NCI-H460 (cell line): ENCODE results near the gene PRRC2B. TPM values are rescaled to one million over a fixed set of nuclear protein-coding genes. Genes with fewer than 3 reads are reported as not detected.
A peak's percentile ranks its signal among the peaks of the same experiment; 100 is the strongest.
"Not testable (repeated sequence)": the region's sequence is repeated elsewhere in the genome, so short reads cannot be mapped to it uniquely, and the experiment has no call there.

Source experiments
- DNase-seq: peaks from one replicate; pipeline ENCODE4 v3.0.0-alpha.2; 2016; ENCODE audit warnings: low read depth; ENCODE audit errors: extremely low read depth
- total RNA-seq: library from RNA; depleted of rRNA; stranded (reverse); fragments of >200 nt; shearing (Covaris generic); gene quantifications from 2 replicates; pipeline ENCODE4 v1.2.3, GENCODE V29; 2014

The PRRC2B gene
- total RNA-seq, 1 experiment from 2014 or later = 77.5 TPM

DNA sequence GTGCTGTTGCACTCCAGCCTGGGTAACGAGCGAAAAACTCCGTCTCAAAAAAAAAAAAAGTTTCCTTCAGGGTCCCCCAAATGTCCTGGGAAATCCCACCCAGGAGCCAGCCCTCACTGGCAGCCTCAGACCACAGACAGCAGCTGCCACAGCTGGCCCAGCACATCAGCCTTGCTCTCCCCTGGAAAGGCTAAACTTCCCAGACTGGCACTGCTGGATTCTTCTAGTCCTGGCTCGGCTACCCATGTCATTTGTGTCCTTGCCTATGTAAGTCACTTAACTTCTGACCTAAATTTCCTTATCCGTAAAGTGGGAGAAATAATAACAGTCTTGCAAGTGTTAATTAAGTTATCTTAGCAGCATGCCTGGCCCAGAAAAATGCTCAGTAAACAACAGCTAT, 8.6 kb upstream of the PRRC2B start:
- no peak for DNase-seq

DNA sequence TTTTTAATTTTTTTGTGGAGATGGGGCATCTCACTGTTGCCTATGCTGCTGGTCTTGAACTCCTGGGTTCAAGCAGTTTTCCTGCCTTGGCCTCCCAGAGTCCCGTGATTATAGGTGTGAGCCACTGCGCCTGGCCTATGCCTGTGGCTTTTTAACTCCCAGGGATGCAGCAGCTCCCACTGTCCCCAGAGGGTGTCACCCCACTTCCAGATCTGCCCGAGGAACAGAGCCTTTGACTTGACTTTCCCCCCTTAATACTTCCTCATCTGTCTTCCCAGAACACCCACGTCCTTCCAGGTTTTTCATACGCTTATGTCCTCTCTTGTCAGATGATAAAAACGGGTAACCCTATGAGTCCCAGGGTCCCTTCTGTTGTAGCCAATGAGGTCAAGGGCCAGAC, 7.6 kb upstream of the PRRC2B start:
- no peak for DNase-seq

DNA sequence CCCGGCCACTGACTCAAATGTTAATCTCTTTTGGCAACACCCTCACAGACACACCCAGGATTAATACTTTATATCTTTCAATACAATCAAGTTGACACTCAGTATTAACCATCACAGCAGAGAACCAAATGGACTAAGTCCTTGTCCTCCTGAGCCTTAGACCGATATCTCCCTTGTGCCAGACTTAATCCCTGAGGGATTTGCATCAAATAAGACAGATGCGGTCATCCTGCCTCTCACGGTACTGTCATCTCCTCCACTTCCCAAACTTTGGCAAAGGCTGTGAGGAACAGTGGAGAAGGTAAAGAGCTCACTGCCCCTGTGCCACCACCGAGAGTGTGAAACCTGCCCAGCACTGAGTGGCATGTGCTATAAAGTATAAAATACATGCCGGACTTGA, 6.5 kb upstream of the PRRC2B start:
- no peak for DNase-seq

DNA sequence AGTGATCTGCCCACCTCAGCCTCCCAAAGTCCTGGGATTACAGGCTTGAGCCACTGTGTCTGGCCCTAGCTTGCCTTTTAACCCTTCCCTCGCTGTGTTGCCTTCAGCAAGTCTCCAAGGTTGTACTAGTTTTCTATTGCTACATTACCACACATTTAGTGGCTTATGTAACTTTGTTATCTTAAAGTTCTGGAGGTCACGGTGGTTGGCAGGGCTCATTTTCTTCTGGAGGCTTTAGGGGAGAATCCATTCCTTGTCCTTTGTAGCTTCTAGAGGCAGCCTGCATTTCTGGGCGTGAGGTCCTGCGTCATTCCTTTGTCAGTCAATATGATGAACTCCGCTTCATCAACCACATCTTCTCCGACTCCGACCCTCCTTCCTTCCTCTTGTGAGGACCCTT, 2.9 kb upstream of the PRRC2B start:
- no peak for DNase-seq

DNA sequence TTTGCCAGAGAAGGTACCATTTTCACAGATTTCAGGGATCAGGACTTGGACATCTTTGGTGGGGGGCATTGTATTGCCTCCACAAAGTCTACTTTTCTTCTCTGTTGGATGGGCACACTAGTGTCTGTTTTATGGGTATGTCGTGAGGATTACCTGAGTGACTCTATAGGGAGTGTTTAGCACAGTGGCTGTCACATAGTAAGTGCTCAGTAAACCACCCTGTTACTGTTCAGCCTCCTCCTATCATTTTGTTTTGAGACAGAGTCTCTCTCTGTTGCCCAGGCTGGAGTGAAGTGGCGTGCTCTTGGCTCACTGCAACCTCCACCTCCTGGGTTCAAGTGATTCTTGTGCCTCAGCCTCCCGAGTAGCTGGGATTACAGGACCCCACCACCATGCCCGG, 2.4 kb upstream of the PRRC2B start:
- DNase-seq = no peak

DNA sequence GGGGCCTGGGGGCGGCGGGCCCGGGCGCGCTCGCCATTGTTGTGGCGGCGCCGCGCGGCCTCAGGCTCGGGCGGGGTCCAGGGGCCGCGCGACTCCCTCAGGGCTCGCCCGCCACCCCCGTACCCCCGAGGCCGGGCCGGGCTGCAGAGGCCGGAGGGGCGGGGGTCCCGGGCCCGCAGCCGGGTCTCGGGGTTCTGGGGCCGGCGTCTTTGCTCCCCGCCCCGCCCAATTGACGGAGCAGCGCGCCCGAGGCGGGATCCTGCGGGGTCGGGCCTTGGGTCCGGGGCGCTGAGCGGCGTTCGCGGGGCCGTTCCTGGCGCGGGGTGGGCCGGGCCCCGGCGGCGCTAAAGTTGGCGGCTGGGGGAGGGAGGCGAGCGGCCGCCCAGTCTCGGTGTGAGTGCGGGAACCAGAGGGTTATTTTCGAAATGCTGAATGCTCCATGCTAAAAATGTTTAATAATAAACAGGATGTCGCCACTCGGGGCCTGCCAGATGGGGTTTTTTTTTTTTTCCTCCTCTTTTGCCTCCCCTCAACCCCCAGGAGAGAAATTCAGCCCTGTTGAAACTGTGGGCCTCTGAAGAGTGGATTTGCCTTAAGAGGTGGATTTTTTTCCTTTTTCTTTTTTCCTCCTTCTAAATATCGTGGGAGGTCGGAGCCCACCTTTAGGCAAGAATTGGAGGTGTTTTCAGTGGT, 724 bp downstream of the PRRC2B start:
- DNase-seq = no peak

DNA sequence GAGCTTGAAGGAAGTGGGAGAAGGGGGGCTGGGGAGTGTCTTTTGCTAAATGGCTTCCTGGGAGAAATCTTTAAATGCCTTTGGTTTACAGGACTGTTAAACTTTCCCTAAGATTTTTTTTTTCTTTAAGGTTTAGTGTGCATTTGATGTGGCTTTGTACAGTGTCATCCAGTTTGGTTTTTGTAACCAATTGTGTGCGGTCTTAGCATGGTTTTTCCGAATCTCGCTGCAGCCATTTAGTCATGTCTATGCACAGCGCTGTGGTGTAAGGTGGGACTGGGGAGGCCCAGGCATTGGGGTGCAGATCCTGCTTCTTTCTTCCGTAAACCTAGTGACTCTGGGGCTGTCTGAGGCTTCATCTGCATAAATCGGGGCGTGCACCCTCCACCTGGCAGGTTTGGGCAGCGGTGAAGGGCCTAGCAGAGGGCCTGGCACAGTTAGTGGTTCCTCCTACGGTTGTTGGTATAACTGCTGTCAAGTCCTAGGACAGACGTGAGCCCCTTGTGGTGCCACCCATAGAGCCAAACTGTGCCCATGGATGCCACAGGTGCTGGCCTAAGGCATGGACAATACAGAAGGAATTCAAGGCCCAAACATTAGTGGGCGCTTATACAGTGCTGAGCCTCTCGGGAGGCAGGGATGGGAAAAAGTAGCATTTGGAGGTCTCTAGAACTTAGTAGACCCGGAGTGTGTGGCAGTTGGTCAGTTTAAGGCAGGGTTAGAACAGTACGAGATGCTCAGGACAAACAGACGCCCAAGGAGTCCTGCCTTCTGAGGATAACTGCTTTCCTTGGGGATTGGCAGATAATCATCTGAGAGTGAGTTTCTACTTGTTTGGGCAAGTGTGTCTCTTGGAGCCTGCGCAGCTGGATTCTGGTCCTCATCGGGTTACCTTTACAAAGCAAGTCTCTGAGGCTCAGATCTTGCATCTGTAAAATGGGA, 1.5 kb downstream of the PRRC2B start:
- DNase-seq = no peak

DNA sequence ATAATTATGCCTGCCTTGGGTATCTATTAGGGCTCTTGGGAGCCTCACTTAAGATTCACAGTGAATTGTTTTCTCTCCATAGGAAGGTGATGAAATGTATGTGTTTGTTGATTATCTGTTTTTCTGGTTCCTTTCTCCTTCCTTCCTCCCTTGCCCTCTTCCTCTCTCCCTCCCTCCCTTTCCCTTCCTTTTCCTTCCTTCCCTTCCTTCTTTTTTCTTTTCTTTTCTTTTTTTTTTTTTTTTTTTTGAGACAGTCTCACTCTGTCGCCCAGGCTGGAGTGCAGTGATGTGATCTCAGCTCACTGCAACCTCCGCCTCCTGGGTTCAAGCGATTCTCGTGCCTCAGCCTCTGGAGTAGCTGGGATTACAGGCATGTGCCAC, 2.2 kb downstream of the PRRC2B start:
- DNase-seq = not testable (repeated sequence)

DNA sequence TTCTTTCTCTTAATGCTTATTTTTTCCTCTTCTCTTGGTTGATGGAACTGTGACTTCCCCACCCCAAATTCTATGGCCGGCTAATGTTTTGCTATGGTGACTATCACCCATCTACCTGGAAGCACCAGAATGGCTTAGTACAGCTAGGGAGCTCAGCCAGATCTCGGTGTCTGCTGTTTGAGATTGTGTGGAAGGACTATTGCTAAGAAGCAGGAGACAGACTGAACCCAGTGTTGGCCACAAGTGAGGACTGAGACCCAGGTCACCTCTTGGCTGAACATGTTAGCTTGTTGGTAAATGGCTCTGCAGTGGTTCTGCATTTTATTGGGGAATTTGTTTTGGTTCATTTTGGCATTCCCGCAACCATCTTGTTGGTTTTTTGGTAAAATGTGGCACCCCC, 2.7 kb downstream of the PRRC2B start:
- no peak for DNase-seq

DNA sequence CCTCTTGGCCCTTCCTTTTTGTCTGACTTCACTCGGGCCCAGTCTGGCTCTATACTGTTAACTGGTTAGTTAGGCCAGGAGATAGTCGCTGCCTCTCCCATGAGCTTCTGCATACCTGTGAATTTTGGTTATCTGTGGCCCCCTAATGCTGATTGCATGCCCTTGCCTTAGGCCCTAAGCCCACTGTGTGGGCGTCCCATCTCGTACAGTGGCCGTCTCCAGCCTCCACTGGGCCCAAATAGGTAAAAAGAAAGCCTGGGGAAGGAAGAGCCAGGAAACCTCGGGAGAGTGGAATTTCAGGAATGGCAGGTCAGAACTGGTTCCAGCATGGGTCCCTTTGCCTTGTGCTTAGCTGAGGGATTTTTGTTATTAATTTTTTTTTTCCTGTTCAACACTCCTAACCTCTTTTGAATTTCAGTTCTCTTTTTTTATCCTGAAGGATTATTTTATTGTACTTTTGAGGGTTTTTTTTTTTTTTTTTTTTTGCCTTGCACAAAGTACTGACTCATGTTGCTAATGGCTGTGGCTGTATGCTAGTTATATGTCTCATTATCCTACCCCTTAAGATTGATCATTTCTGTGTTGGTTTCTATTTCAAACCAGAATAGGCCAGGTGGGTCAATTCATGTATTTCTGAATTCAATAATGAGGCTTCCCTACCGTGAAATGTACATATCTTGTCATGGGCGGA, 3.4 kb downstream of the PRRC2B start:
- DNase-seq = no peak

DNA sequence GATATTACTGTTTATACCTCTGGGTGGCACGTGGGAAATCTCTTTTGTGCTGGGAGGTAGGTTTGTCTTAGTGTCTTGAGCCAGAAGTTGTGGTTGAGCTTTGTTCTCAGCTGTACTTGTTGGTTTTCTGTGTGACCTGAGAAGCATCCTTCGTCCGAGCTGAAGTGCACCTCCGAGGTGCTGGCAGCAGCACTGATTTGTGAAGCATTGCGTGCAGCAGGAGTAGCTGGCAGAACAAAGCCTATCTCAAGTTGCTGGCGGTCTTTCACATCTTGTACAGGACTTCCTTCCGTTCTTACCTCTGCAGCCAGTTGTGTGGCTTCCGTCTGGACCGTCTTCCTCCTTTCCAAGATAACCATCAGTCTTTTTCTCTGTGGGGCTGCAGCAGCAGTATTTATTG, 4.3 kb downstream of the PRRC2B start:
- no peak for DNase-seq

DNA sequence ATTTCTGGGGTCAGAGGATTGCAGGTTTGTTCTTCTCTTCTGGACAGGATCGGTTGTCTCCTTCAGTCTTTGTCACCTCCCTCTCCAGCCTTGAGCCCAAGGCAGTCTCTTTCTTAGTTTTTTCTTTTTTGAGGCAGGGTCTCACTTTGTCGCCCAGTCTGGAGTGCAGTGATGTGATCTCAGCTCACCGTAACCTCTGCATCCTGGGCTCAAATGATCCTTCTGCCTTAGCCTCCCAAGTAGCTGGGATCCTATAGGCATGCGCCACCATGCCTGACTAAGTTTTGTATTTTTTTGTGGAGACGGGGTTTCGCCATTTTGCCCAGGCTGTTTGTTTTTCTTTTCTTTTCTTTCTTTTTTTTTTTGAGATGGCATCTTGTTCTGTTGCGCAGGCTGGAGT, 6.1 kb downstream of the PRRC2B start:
- DNase-seq = no peak

DNA sequence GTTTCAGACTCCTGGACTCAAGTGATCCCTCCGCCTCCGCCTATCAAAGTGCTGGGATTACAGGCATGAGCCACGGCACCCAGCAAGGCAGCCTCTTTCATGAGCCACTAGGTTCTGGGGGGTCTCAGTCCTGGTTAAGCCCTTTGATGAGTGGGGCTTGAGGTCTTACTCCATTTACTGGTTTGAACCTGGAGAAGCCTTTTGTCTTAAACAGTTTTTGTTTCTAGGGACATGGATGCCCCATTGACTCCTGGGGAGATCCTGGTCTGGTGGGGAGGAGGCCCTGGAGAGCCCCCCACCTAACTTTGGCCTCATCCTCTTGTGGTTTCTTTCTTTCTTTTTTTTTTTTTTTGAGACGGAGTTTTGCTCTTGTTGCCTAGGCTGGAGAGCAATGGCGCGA, 6.7 kb downstream of the PRRC2B start:
- DNase-seq = no peak

DNA sequence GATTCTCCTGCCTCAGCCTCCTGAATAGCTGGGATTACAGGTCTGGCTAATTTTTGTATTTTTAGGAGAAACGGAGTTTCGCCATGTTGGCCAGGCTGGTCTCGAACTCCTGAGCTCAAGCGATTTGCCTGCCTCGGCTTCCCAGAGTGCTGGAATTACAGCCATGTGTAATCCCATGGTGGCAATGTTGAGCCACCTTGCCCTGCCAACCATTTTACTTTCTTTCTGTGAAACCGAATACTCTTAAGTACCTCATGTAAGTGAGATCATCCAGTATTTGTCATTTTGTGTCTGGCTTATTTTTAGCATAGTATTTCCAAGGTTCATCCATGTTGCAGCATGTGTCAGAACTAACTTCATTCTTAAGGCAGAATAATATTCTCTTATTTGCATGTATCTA, 8.2 kb downstream of the PRRC2B start:
- DNase-seq = no peak

DNA sequence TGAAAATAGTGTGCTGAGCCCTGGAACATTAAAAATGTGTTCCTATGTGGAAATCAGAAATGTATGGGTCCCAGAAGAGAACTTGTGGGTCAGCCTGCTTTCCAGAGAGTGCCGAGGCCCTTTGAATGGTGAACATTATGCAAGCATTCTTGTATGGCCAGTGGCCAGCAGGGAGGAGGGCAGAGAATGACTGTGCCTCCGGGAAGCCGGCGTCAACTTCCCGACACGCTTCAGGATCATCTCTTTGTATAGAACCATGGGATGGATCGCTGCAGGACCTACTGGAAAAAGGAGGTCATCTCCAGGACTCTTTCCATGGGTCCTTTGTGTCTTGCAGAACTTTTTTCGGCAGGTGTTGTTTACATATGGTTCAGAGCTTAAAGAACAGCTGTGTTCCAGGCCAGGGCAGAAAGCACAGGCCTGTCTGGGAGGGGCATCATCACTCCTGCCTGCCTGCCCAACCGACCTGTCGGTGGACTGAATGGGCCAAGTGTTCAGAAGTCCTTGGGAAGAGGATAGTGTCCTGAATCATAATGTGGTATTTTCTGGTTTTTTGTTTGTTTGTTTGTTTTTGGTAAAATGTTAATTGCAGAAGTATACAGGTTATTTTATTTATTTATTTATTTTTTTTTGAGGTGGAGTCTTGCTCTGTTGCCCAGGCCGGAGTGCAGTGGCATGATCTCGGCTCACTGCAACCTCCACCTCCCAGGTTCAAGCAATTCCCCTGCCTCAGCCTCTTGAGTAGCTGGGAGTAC, 9.0 kb downstream of the PRRC2B start:
- DNase-seq = peak; percentile 81

DNA sequence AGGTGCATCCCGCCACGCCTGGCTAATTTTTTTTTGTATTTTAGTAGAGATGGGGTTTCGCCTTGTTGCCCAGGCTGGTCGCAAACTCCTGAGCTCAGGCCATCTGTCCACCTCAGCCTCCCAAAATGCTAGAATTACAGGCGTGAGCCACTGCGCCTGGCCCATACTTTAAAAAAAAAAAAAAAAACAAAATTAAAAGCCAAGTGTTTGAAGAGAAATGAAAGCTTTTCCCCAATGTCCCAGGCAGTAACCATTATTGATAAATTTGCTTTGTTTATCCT, 9.5 kb downstream of the PRRC2B start:
- DNase-seq = no peak

DNA sequence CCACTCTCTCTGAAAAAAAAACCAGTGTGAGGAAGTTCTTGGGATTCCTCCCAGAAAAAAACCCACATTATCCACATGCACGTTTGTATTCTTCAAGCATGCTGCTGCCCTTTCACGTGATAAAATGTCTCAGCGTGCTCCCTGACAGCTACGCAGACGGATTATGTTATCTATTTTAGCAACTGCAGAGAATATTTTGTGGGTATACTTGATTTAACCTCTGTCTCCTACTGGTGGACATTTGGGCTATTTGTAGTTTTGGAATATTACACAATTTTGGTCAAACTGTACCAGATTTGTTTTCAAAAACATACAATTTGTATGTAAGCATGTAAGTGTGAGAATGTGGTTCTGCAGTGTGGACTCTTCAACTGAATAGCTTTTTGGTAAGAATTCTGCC, 10.7 kb downstream of the PRRC2B start:
- no peak for DNase-seq

DNA sequence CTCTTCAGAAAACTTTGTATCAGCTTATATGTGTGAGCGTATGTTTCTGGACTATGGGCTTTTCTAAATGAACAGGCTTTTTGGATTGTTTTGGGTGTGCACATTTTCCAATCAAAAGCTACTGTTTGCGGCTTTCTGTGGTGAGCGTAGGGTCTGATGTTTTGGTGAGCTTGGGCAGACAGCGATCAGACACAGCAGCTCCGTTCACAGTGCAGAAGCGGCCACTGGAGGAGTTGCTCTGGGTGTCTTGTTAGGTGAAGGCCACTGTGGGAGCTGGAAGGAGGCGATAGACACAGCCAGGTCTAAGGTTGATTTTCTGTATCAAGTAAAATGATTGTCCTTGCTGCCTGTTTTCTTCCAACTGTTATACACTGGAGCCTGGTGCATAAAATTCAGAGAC, 11.1 kb downstream of the PRRC2B start:
- no peak for DNase-seq

DNA sequence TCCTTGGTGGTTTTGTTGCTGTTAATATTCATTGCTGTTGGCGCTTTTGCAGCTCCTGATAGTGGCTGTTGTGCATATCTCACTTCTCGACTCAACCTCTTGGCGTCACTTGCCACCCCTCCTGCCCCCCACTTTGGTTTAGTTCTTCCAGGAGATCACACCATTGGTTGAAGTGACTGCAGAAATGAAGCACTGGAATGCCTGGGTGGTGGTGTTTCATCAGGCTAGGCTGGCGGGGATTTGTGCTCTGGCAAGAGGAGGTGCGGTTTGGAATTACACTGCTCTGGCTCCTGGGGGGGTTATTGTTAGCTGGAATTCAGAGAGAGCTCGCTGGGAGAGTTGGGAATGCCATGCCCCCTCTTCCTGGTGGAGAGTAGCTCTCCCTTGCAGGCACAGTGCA, 11.5 kb downstream of the PRRC2B start:
- DNase-seq = no peak

DNA sequence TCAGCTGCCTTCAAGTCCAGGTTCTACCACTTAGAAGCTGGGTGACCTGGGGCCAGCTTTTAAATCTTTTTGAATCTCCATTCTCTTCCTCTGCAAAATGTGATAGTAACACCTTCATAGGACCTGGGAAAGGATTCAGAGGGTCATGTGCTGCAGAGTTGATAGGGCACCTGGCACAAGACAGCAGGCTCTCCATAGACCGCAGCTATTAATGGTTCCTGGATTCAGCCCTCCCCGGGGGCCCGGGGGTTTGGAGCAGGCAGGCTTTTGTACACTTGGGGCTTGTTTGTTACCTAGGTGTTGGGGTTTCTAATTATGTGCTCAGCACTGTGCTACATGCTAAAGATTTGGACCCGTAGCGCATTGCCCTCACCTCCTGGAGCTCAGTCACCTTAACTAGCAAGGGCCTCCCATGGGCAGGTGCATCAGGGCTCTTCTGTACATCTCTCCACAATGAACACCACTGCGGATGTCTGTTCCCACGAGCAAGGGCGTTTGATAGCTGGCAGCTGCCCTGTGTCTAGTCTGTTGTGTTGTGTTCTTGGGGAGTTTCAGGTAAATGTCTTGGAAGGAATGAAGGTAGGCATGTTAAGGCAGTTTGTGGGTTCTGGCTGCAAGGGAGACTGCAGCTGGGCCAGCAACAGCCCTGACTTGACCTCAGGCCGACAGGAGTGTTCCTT, 12.1 kb downstream of the PRRC2B start:
- no peak for DNase-seq
